ENCODE data around the gene ERMAP.
"Not testable (repeated sequence)": the region's sequence is repeated elsewhere in the genome, so short reads cannot be mapped to it uniquely, and the experiment has no call there.

ERMAP gene

DNA sequence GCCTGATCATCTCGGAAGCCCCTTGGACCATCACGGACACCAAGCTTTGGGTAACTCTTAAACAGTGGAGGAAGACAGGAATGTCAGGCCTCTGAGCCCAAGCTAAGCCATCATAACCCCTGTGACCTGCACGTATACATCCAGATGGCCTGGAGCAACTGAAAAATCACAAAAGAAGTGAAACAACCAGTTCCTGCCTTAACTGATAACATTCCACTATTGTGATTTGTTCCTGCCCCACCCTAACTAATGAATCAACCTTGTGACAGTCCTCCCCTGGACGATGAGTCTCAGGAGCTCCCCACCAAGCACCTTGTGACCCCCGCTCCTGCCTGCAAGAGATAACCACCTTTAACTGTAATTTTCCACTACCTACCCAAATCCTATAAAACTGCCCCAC is 42.4 kb downstream of the ERMAP start:
- peaks cover 12% of the 10 kb centered on the region for H3K27me3 ChIP-seq (ENCODE audit: control insufficient read depth, insufficient read depth, low read length)
- H3K9ac ChIP-seq (ENCODE audit: low read depth, low read length); H3K4me1 ChIP-seq (ENCODE audit: control insufficient read depth, insufficient read depth, low read length); H3K9me3 ChIP-seq (replicated peaks; ENCODE audit: low read length); H3K4me3 ChIP-seq (ENCODE audit: low read length); H3K36me3 ChIP-seq (ENCODE audit: insufficient read depth, low read length); H3K4me2 ChIP-seq (ENCODE audit: low read length): not testable (repeated sequence)

DNA sequence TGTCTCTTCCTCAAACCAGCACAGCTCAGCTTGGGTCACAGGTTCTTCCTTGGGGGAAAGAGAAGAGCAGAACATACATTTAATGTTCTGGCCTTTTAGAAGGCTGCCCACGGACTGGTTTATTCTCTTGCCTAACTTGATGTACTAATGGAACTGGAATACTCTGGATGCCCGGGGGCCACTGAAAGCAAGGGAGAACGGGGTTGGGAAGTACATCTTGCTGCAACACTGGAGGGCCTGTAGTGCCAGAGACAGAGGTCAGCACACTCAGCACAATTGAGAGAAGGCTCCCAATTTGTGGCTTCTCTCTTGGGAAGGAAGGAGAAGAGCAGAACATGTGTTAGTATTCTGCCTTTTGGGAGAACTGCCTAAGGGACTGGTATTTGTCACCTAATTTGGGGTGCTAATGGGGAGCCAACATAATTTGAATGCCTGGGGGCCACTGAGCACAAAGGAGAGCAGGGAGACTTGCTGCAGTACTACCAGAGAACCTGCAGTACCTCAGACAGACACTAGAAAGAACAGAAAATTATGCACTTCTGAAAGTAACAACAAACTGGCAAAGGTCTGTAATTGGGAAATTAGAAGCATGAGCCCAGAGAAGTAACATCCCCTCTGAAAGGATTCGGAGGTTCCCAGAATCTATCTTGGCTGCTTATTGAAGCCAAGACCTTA is 43.6 kb downstream of the ERMAP start:
- no peak overlapping the region for H3K4me3 ChIP-seq (ENCODE audit: low read length)
- no peaks in the 10 kb centered on the region for H3K9me3 ChIP-seq (replicated peaks; ENCODE audit: low read length)
- no peak overlapping the region for H3K4me2 ChIP-seq (ENCODE audit: low read length)
- H3K27me3 ChIP-seq (ENCODE audit: control insufficient read depth, insufficient read depth, low read length) = peaks cover 17% of the 10 kb centered on the region
- H3K36me3 ChIP-seq (ENCODE audit: insufficient read depth, low read length) = no peaks in the 10 kb centered on the region
- H3K4me1 ChIP-seq (ENCODE audit: control insufficient read depth, insufficient read depth, low read length) = no peaks in the 10 kb centered on the region
- no peak overlapping the region for H3K9ac ChIP-seq (ENCODE audit: low read depth, low read length)

DNA sequence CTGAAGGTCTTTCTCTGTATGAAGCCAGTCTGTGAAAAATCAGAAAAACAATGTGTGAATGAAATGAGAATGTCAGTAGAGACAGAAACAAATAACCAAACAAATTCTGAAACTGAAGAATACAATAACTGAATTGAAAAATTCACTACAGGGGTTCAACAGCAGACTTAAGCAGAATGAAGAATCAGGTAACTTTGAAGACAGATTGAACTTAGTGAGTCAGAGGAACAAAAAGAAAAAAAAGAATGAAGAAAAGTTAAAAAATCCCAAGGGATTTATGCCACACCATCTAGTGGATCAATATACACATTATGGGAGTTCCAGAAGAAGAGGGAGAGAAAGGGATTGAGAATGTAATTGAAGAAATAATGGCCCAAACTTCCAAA is 44.1 kb downstream of the ERMAP start:
- H3K4me3 ChIP-seq (ENCODE audit: low read length) = no peak overlapping the region
- H3K4me2 ChIP-seq (ENCODE audit: low read length) = no peak overlapping the region
- no peaks in the 10 kb centered on the region for H3K9me3 ChIP-seq (replicated peaks; ENCODE audit: low read length)
- no peaks in the 10 kb centered on the region for H3K4me1 ChIP-seq (ENCODE audit: control insufficient read depth, insufficient read depth, low read length)
- peaks cover 22% of the 10 kb centered on the region for H3K27me3 ChIP-seq (ENCODE audit: control insufficient read depth, insufficient read depth, low read length)
- no peaks in the 10 kb centered on the region for H3K36me3 ChIP-seq (ENCODE audit: insufficient read depth, low read length)
- no peak overlapping the region for H3K9ac ChIP-seq (ENCODE audit: low read depth, low read length)

DNA sequence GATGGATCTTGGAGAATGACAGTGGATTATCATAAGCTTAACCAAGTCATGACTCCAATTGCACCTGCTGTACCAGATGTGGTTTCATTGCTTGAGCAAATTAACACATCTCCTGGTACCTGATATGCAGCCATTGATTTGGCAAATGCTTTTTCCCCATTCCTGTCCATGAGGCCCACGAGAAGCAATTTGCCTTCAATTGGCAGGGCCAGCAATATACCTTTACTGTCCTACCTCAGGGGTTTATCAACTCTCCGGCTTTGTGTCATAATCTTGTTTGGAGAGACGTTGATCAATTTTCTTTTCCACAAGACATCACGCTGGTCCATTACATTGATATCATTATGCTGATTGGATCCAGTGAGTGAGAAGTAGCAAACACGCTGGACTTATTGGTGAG is 49.6 kb downstream of the ERMAP start:
- no peak overlapping the region for H3K4me2 ChIP-seq (ENCODE audit: low read length)
- no peak overlapping the region for H3K9ac ChIP-seq (ENCODE audit: low read depth, low read length)
- peaks cover 28% of the 10 kb centered on the region for H3K27me3 ChIP-seq (ENCODE audit: control insufficient read depth, insufficient read depth, low read length)
- no peak overlapping the region for H3K4me3 ChIP-seq (ENCODE audit: low read length)
- H3K9me3 ChIP-seq (replicated peaks; ENCODE audit: low read length) = no peaks in the 10 kb centered on the region
- no peaks in the 10 kb centered on the region for H3K36me3 ChIP-seq (ENCODE audit: insufficient read depth, low read length)
- no peaks in the 10 kb centered on the region for H3K4me1 ChIP-seq (ENCODE audit: control insufficient read depth, insufficient read depth, low read length)

DNA sequence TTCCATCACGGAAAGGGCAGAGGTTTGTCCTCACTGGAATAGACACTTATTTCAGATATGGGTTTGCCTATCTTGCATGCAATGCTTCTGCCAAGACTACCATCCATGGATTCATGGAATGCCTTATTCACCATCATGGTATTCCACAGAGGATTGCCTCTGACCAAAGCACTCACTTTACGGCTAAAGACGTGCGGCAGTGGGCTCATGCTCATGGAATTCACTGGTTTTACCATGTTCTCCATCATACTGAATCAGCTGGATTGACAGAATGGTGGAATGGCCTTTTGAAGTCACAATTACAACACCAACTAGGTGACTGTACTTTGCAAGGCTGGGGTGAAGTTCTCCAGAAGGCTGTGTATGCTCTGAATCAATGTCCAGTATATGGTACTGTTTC is 51.5 kb downstream of the ERMAP start:
- not testable (repeated sequence) for H3K36me3 ChIP-seq (ENCODE audit: insufficient read depth, low read length); H3K4me3 ChIP-seq (ENCODE audit: low read length); H3K4me2 ChIP-seq (ENCODE audit: low read length); H3K4me1 ChIP-seq (ENCODE audit: control insufficient read depth, insufficient read depth, low read length); H3K9me3 ChIP-seq (replicated peaks; ENCODE audit: low read length); H3K9ac ChIP-seq (ENCODE audit: low read depth, low read length)
- H3K27me3 ChIP-seq (ENCODE audit: control insufficient read depth, insufficient read depth, low read length) = peaks cover 24% of the 10 kb centered on the region

- H3K9ac ChIP-seq (ENCODE audit: low read depth, low read length); H3K36me3 ChIP-seq (ENCODE audit: insufficient read depth, low read length); H3K4me3 ChIP-seq (ENCODE audit: low read length); H3K9me3 ChIP-seq (replicated peaks; ENCODE audit: low read length); H3K4me2 ChIP-seq (ENCODE audit: low read length); H3K4me1 ChIP-seq (ENCODE audit: control insufficient read depth, insufficient read depth, low read length): not testable (repeated sequence)
- H3K27me3 ChIP-seq (ENCODE audit: control insufficient read depth, insufficient read depth, low read length) = peaks cover 23% of the 10 kb centered on the region
Measured at GRCh38 chr1:42869254-42869653, 52.3 kb downstream of the ERMAP start.

GRCh38 chr1:42869751-42870150 is 52.8 kb downstream of the ERMAP start:
- not testable (repeated sequence) for H3K9ac ChIP-seq (ENCODE audit: low read depth, low read length); H3K4me3 ChIP-seq (ENCODE audit: low read length); H3K36me3 ChIP-seq (ENCODE audit: insufficient read depth, low read length); H3K4me1 ChIP-seq (ENCODE audit: control insufficient read depth, insufficient read depth, low read length); H3K4me2 ChIP-seq (ENCODE audit: low read length); H3K9me3 ChIP-seq (replicated peaks; ENCODE audit: low read length)
- H3K27me3 ChIP-seq (ENCODE audit: control insufficient read depth, insufficient read depth, low read length) = peaks cover 26% of the 10 kb centered on the region

DNA sequence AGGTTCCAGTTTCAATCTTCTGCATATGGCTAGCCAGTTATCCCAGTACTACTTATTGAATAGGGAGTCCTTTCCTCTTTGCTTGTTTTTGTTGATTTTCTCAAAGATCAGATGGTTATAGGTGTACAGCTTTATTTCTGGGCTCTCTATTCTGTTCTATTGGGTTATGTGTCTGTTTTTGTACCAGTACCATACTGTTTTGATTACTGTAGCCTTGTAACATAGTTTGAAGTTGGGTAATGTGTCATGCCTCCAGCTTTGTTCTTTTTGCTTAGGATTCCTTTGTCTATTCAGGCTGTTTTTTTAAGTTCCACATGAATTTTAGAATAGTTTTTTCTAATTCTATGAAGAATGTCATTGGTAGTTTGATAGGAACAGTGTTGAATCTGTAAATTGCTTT is 56.2 kb downstream of the ERMAP start:
- H3K4me3 ChIP-seq (ENCODE audit: low read length); H3K36me3 ChIP-seq (ENCODE audit: insufficient read depth, low read length); H3K9me3 ChIP-seq (replicated peaks; ENCODE audit: low read length); H3K4me1 ChIP-seq (ENCODE audit: control insufficient read depth, insufficient read depth, low read length); H3K9ac ChIP-seq (ENCODE audit: low read depth, low read length); H3K4me2 ChIP-seq (ENCODE audit: low read length): not testable (repeated sequence)
- peaks cover 41% of the 10 kb centered on the region for H3K27me3 ChIP-seq (ENCODE audit: control insufficient read depth, insufficient read depth, low read length)

GRCh38 chr1:42873670-42874069 is 56.7 kb downstream of the ERMAP start:
- Histone ChIP-seq H3K27me3 (ENCODE audit: control insufficient read depth, insufficient read depth, low read length) (peaks cover 41% of the 10 kb centered on the region), H3K9ac (ENCODE audit: low read depth, low read length) (no peak overlapping the region), H3K36me3 (ENCODE audit: insufficient read depth, low read length) (no peaks in the 10 kb centered on the region), H3K4me1 (ENCODE audit: control insufficient read depth, insufficient read depth, low read length) (no peaks in the 10 kb centered on the region), H3K4me2 (ENCODE audit: low read length) (no peak overlapping the region), H3K4me3 (ENCODE audit: low read length) (no peak overlapping the region), H3K9me3 (replicated peaks; ENCODE audit: low read length) (no peaks in the 10 kb centered on the region)

DNA sequence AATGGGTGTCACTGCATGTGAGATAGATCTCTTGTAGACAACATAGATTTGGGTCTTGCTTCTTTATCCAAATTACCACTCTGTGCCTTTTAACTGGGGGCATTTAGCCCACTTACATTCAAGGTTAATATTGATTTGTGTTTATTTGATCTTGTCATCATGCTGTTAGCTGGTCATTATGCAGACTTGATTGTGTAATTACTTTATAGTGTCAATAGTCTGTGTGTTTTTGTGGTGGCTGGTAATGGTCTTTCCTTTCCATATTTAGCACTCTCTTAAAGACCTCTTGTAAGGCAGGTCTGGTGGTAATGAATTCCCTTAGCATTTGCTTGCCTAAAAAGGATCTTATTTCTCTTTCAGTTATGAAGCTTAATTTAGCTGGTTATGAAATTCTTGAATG is 59.1 kb downstream of the ERMAP start:
- H3K9me3 ChIP-seq (replicated peaks; ENCODE audit: low read length) = peaks cover 4% of the 10 kb centered on the region
- H3K27me3 ChIP-seq (ENCODE audit: control insufficient read depth, insufficient read depth, low read length) = peaks cover 34% of the 10 kb centered on the region
- H3K9ac ChIP-seq (ENCODE audit: low read depth, low read length) = no peak overlapping the region
- H3K36me3 ChIP-seq (ENCODE audit: insufficient read depth, low read length) = no peaks in the 10 kb centered on the region
- H3K4me1 ChIP-seq (ENCODE audit: control insufficient read depth, insufficient read depth, low read length) = no peaks in the 10 kb centered on the region
- H3K4me3 ChIP-seq (ENCODE audit: low read length) = no peak overlapping the region
- H3K4me2 ChIP-seq (ENCODE audit: low read length) = no peak overlapping the region

DNA sequence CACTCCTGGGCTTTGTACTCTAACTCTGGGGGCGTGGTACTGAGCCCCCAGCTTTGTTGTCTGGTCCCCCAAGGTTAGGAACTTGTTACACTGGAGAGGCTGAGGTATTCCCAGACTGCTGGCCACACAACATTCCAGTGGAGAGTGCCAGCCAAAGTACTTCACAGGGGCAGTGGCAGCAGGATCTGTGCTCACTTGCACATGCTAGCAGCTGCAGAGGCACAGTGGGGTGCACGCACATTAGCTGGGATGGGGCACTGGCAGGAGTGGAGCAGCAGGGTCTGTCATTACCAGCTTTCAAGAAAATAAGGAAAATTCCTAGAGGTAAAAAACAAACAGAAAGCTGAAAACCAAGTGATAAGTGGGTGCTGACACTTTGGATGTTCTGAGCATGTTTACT is 60.5 kb downstream of the ERMAP start:
- no peaks in the 10 kb centered on the region for H3K4me1 ChIP-seq (ENCODE audit: control insufficient read depth, insufficient read depth, low read length)
- H3K4me3 ChIP-seq (ENCODE audit: low read length) = no peak overlapping the region
- no peaks in the 10 kb centered on the region for H3K36me3 ChIP-seq (ENCODE audit: insufficient read depth, low read length)
- no peak overlapping the region for H3K9ac ChIP-seq (ENCODE audit: low read depth, low read length)
- H3K27me3 ChIP-seq (ENCODE audit: control insufficient read depth, insufficient read depth, low read length) = peaks cover 31% of the 10 kb centered on the region
- peaks cover 4% of the 10 kb centered on the region for H3K9me3 ChIP-seq (replicated peaks; ENCODE audit: low read length)
- H3K4me2 ChIP-seq (ENCODE audit: low read length) = no peak overlapping the region

DNA sequence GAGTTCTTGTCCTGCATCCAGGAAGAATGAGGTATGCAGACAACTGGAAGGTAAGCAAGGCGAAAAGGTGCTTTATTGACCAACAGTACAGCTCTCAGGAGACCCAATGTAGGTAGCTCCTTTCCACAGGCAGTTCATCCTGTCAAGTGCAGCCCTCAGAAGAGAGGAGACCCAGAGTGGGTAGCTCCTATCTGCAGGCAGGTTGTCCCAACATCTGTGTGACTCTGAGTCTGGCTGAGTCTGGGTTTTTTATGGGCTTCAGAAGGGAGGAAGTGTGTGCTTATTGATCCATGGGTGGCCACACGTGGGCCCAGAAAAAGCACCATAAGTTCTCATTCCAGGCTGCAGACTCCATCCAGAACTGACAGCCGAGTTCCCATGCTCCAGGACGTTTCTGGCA is 63.5 kb downstream of the ERMAP start:
- Histone ChIP-seq H3K9me3 (replicated peaks; ENCODE audit: low read length) (peaks cover 4% of the 10 kb centered on the region), H3K4me2 (ENCODE audit: low read length) (no peak overlapping the region), H3K27me3 (ENCODE audit: control insufficient read depth, insufficient read depth, low read length) (peaks cover 23% of the 10 kb centered on the region), H3K4me3 (ENCODE audit: low read length) (no peak overlapping the region), H3K9ac (ENCODE audit: low read depth, low read length) (no peak overlapping the region), H3K4me1 (ENCODE audit: control insufficient read depth, insufficient read depth, low read length) (no peaks in the 10 kb centered on the region), H3K36me3 (ENCODE audit: insufficient read depth, low read length) (no peaks in the 10 kb centered on the region)

All from skeletal muscle satellite cell (primary cell).